IMR-90 (cell line): ENCODE measurements around the gene RTN1. TPM values are rescaled to one million over a fixed set of nuclear protein-coding genes. Genes with fewer than 3 reads are reported as not detected.

ENCODE experiments used
- ATAC-seq: fragments of 200-7000 bp; cut with Tn5 transposase; 2 replicates; pipeline ENCODE4 v1.9.1; 2020; ENCODE audit warnings: low read depth, mild to moderate bottlenecking, moderate library complexity
- BruUV-seq: library from RNA; stranded (reverse); fragments of 400-500 nt; replicated peaks from 2 replicates; lab custom pipeline; 2021; lab: Mats Ljungman, UMichigan
- CTCF ChIA-PET: fragments of 300-600 bp; formaldehyde crosslinking; extraction: SDS; loops from one replicate; lab custom pipeline; 2021; ENCODE audit warnings: antibody characterized with exemption; lab: Yijun Ruan, JAX
- POLR2A ChIA-PET: fragments of 300-600 bp; sonication (Branson Sonifier 250); formaldehyde crosslinking; loops from one replicate; lab custom pipeline; 2022; ENCODE audit warnings: antibody characterized with exemption; ENCODE audit not compliant: unreplicated experiment; lab: Charles Lee
- DNase-seq: peaks from one replicate; pipeline ENCODE4 v3.0.0; 2013
- H2AFZ ChIP-seq: replicated peaks from 2 replicates; pipeline ENCODE3; 2013; ENCODE audit warnings: low read length, mild to moderate bottlenecking; ENCODE audit not compliant: poor library complexity
- H2AK5ac ChIP-seq: 2 replicates; pipeline ENCODE4 v1.6.1; 2013; ENCODE audit warnings: low read depth, low read length, inconsistent platforms
- H2AK9ac ChIP-seq: replicated peaks from 2 replicates; pipeline ENCODE3; 2013; ENCODE audit warnings: mild to moderate bottlenecking, low read depth, low read length, moderate library complexity; ENCODE audit not compliant: poor library complexity
- H2BK120ac ChIP-seq: 2 replicates; pipeline ENCODE4 v1.6.1; 2013; ENCODE audit warnings: low read depth, low read length, inconsistent platforms
- H2BK15ac ChIP-seq: 3 replicates; pipeline ENCODE4 v1.6.1; 2013; ENCODE audit warnings: low read depth, low read length, inconsistent platforms
- H2BK20ac ChIP-seq: 2 replicates; pipeline ENCODE4 v1.6.1; 2013; ENCODE audit warnings: low read depth, mild to moderate bottlenecking, inconsistent platforms, low read length, moderate library complexity
- H2BK5ac ChIP-seq: 2 replicates; pipeline ENCODE4 v1.6.1; 2013; ENCODE audit warnings: mild to moderate bottlenecking, low read depth, low read length, inconsistent platforms; ENCODE audit not compliant: poor library complexity, severe bottlenecking
- H3K14ac ChIP-seq: replicated peaks from 2 replicates; pipeline ENCODE4 v1.6.1; 2013; ENCODE audit warnings: low read depth, low read length, inconsistent platforms
- H3K18ac ChIP-seq: 2 replicates; pipeline ENCODE4 v1.6.1; 2013; ENCODE audit warnings: low read depth, low read length, control low read depth
- H3K23ac ChIP-seq: 2 replicates; pipeline ENCODE4 v1.6.1; 2013; ENCODE audit warnings: low read depth, low read length, inconsistent platforms
- H3K27ac ChIP-seq: 2 replicates; pipeline ENCODE4 v1.5.1; 2013; ENCODE audit warnings: mild to moderate bottlenecking, control low read depth, low read length; ENCODE audit not compliant: insufficient read depth
- H3K27me3 ChIP-seq: 2 replicates; pipeline ENCODE4 v1.6.1; 2013; ENCODE audit warnings: low read length; ENCODE audit not compliant: control insufficient read depth, insufficient read depth
- H3K36me3 ChIP-seq: 2 replicates; pipeline ENCODE4 v1.6.1; 2013; ENCODE audit warnings: low read length, mixed read lengths; ENCODE audit not compliant: control insufficient read depth, insufficient read depth
- H3K4ac ChIP-seq: 2 replicates; pipeline ENCODE4 v1.6.1; 2013; ENCODE audit warnings: low read depth, low read length, inconsistent platforms
- H3K4me1 ChIP-seq: 2 replicates; pipeline ENCODE4 v1.6.1; 2013; ENCODE audit warnings: low read length, mixed read lengths; ENCODE audit not compliant: control insufficient read depth, insufficient read depth
- H3K4me2 ChIP-seq: 2 replicates; pipeline ENCODE4 v1.6.1; 2013; ENCODE audit warnings: low read depth, mild to moderate bottlenecking, control low read depth, low read length, moderate library complexity
- H3K4me3 ChIP-seq: 2 replicates; pipeline ENCODE4 v1.5.1; 2013; ENCODE audit warnings: low read depth, mild to moderate bottlenecking, control low read depth, low read length, moderate library complexity; ENCODE audit not compliant: insufficient read depth
- H3K56ac ChIP-seq: 2 replicates; pipeline ENCODE4 v1.6.1; 2013; ENCODE audit warnings: low read length, inconsistent platforms; ENCODE audit not compliant: insufficient read depth; ENCODE audit errors: extremely low read depth
- H3K79me1 ChIP-seq, 2 experiments: 2 replicates each; pipeline ENCODE4 v1.6.1; 2013; ENCODE audit warnings: low read length in 2 of 2, inconsistent platforms in 1 of 2, low read depth in 1 of 2
- H3K9ac ChIP-seq: 2 replicates; pipeline ENCODE4 v1.6.1; 2013; ENCODE audit warnings: low read depth, low read length, control low read depth
- H3K9me1 ChIP-seq: 2 replicates; pipeline ENCODE4 v1.6.1; 2013; ENCODE audit warnings: low read length, inconsistent platforms; ENCODE audit not compliant: insufficient read depth
- H3K9me3 ChIP-seq: 2 replicates; pipeline ENCODE4 v1.6.1; 2013; ENCODE audit warnings: low read length; ENCODE audit not compliant: control insufficient read depth, insufficient read depth
- H4K20me1 ChIP-seq: 2 replicates; pipeline ENCODE4 v1.6.1; 2013; ENCODE audit warnings: low read length, inconsistent platforms; ENCODE audit not compliant: insufficient read depth
- H4K5ac ChIP-seq: 2 replicates; pipeline ENCODE4 v1.6.1; 2013; ENCODE audit warnings: mild to moderate bottlenecking, low read depth, low read length, control low read depth
- H4K8ac ChIP-seq, 2 experiments: 2 replicates each; pipeline ENCODE4 v1.6.1; 2013; ENCODE audit warnings: low read depth in 2 of 2, low read length in 2 of 2, control low read depth in 1 of 2, inconsistent platforms in 1 of 2
- H4K91ac ChIP-seq: 2 replicates; pipeline ENCODE4 v1.6.1; 2013; ENCODE audit warnings: low read depth, low read length, inconsistent platforms; ENCODE audit not compliant: insufficient read depth
- BHLHE40 ChIP-seq: fragments of 150-350 bp; IDR thresholded peaks from 2 replicates; pipeline ENCODE4 v1.6.1; 2016; ENCODE audit warnings: mild to moderate bottlenecking, low read depth, low read length
- CHD1 ChIP-seq: IDR thresholded peaks from 2 replicates; pipeline ENCODE4 v1.6.1; 2012; ENCODE audit warnings: low read depth, low read length, improper control_type of control experiment
- FOS ChIP-seq: fragments of 150-350 bp; IDR thresholded peaks from 2 replicates; pipeline ENCODE4 v1.6.1; 2016; ENCODE audit warnings: low read depth, low read length
- MAFK ChIP-seq: IDR thresholded peaks from 2 replicates; pipeline ENCODE4 v1.6.1; 2012; ENCODE audit warnings: low read depth, low read length, improper control_type of control experiment
- MXI1 ChIP-seq: IDR thresholded peaks from 2 replicates; pipeline ENCODE4 v1.6.1; 2012; ENCODE audit warnings: low read depth, mild to moderate bottlenecking, low read length, moderate library complexity, borderline replicate concordance
- NFE2L2 ChIP-seq: fragments of 150-350 bp; IDR thresholded peaks from 2 replicates; pipeline ENCODE4 v1.6.1; 2016; ENCODE audit warnings: low read depth, mild to moderate bottlenecking, low read length
- RAD21 ChIP-seq: IDR thresholded peaks from 2 replicates; pipeline ENCODE4 v1.6.1; 2012; ENCODE audit warnings: low read length, improper control_type of control experiment
- WGBS, 2 experiments: methylation state at CpG; one replicate each; pipeline versions ENCODE4 v1.1.5 to v1.1.7; 2013; ENCODE audit warnings: missing lambda C conversion rate in 2 of 2; ENCODE audit not compliant: insufficient read length in 1 of 2; ENCODE audit errors: extremely low coverage in 2 of 2; 5-methylcytosine and 5-hydroxymethylcytosine counted together
- dilution Hi-C: fragments of 300-500 bp; cut with HindIII; formaldehyde crosslinking; loops from one replicate; pipeline ENCODE4 v1.14.3; 2018; ENCODE audit warnings: low sequenced_read_pairs; ENCODE audit not compliant: unreplicated experiment
- in situ Hi-C: fragments of 300-500 bp; cut with MboI; formaldehyde crosslinking; loops from 3 replicates; pipeline ENCODE4 v1.14.3; 2019; ENCODE audit warnings: low sequenced_read_pairs, inconsistent platforms, mixed read lengths
- intact Hi-C: fragments of 100-400 bp; cut with micrococcal nuclease; formaldehyde crosslinking; loops from 2 replicates; pipeline ENCODE4 v1.10.0; 2022
- polyA plus RNA-seq, 3 experiments: library from polyadenylated mRNA; depleted of rRNA; stranded (reverse); fragments of >200 nt; gene quantifications; 2 replicates each; pipeline ENCODE4 v1.2.3, GENCODE V29; 2012; ENCODE audit warnings: low replicate concordance in 1 of 3
- total RNA-seq: library from RNA; depleted of rRNA; stranded (reverse); fragments of >200 nt; gene quantifications from 2 replicates; pipeline ENCODE4 v1.2.3, GENCODE V29; 2012
- TF ChIP-seq, protein P1 (sequence below): fragments of 150-350 bp; IDR thresholded peaks from 2 replicates; pipeline ENCODE4 v1.6.1; 2017; ENCODE audit warnings: mild to moderate bottlenecking, antibody characterized with exemption, low read length, low read depth

Gene RTN1
- total and polyA plus RNA-seq, 2 of the 4 experiments (the other 2 are of a cell fraction): 0.18 to 0.46 TPM

DNA sequence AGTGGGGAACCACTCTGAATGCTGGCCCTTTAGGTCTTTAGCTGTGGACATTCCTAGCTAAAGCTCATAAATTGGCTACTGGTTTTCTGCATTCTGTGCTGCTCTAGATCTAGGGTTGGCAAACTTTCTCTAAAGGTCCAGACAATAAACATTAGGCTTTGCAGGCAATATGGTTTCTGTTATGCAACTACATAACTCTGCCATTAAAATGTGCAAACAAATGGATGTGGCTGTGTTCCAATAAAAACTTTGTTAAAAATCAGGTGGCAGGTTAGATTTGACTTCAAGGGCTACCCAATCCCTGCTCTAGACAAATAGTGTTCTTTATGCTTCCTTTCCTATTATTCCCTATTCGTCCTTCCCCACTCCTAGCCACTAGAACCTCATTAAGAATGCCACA, 42.6 kb upstream of the RTN1 start:
- H2BK15ac ChIP-seq: no peak overlapping the region
- H2BK5ac ChIP-seq: no peak overlapping the region
- ChIA-PET CTCF (interaction anchor here (0.5 kb wide), 1 partner anchor 119 kb away, joined by 3 read pairs; no protein-coding TSS in a partner anchor), POLR2A (no interaction called here)
- no peaks in the 10 kb centered on the region for H3K9me3 ChIP-seq
- no peak overlapping the region for H3K4me2 ChIP-seq
- H2AFZ ChIP-seq: no peak overlapping the region
- TF ChIP-seq, protein P1, sequence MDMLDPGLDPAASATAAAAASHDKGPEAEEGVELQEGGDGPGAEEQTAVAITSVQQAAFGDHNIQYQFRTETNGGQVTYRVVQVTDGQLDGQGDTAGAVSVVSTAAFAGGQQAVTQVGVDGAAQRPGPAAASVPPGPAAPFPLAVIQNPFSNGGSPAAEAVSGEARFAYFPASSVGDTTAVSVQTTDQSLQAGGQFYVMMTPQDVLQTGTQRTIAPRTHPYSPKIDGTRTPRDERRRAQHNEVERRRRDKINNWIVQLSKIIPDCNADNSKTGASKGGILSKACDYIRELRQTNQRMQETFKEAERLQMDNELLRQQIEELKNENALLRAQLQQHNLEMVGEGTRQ: no peak
- TF ChIP-seq RAD21 (no peak), NFE2L2 (no peak), FOS (no peak), MXI1 (no peak), CHD1 (no peak), MAFK (no peak), BHLHE40 (no peak)
- no CpG with 5 or more reads among the region's 1 CpG for WGBS, 2 experiments
- no peak overlapping the region for H3K27ac ChIP-seq
- no peak overlapping the region for H3K23ac ChIP-seq
- no peaks in the 10 kb centered on the region for H3K36me3 ChIP-seq
- H3K14ac ChIP-seq: no peak overlapping the region
- DNase-seq: no peak
- peaks cover 2% of the 10 kb centered on the region; the same call in 1 of the 2 replicates for H3K27me3 ChIP-seq
- H2AK9ac ChIP-seq: no peak overlapping the region
- no peaks in the 10 kb centered on the region for H3K9me1 ChIP-seq
- intact Hi-C loops: no loop called here
- H3K4me3 ChIP-seq: no peak overlapping the region
- in situ Hi-C loops: no loop called here
- H3K56ac ChIP-seq: no peak overlapping the region
- ATAC-seq: no peak
- no peak overlapping the region for H4K91ac ChIP-seq
- BruUV-seq: no TSS peak
- no peak overlapping the region for H2AK5ac ChIP-seq
- H3K79me1 ChIP-seq: no peaks in the 10 kb centered on the region
- H4K20me1 ChIP-seq: no peaks in the 10 kb centered on the region
- no peak overlapping the region for H2BK20ac ChIP-seq
- no peak overlapping the region for H4K5ac ChIP-seq
- no peak overlapping the region for H4K8ac ChIP-seq
- H3K4ac ChIP-seq: no peak overlapping the region
- no peak overlapping the region for H3K9ac ChIP-seq
- H2BK120ac ChIP-seq: no peak overlapping the region
- H3K18ac ChIP-seq: no peak overlapping the region
- no peaks in the 10 kb centered on the region for H3K4me1 ChIP-seq
- dilution Hi-C loops: no loop called here
